SK-N-SH (cell line): ENCODE results near the gene STX11. TPM values are rescaled to one million over a fixed set of nuclear protein-coding genes. Genes with fewer than 3 reads are reported as not detected.

ENCODE experiments used
- CTCF ChIA-PET: fragments of 300-600, 350-600 bp; formaldehyde crosslinking; extraction: SDS; loops from one replicate; lab custom pipeline; 2021; lab: Yijun Ruan, JAX
- POLR2A ChIA-PET: fragments of 350-600 bp; sonication (Branson Sonifier 250); formaldehyde crosslinking; extraction: SDS; loops from one replicate; lab custom pipeline; 2020; ENCODE audit warnings: antibody characterized with exemption, inconsistent platforms; lab: Yijun Ruan, JAX
- DNase-seq: peaks from one replicate; pipeline ENCODE4 v3.0.0; 2012
- H2AFZ ChIP-seq: fragments of 200-600 bp; sonication (generic); 2 replicates; pipeline ENCODE4 v1.8.1; 2016; ENCODE audit warnings: antibody characterized with exemption, mild to moderate bottlenecking, low read depth
- H3F3A ChIP-seq: fragments of 200-600 bp; sonication (generic); replicated peaks from 2 replicates; pipeline ENCODE3; 2016; ENCODE audit warnings: antibody characterized with exemption, mild to moderate bottlenecking; ENCODE audit not compliant: insufficient read depth
- H3K27ac ChIP-seq, 2 experiments: fragments of 200-500 bp in 1 of 2; fragments of 200-600 bp in 1 of 2; sonication (Bioruptor generic) in 1 of 2; sonication (generic), shearing (Covaris generic) in 1 of 2; 2 replicates each; pipeline versions ENCODE4 v1.5.1 to v1.6.1; 2014 to 2016; ENCODE audit warnings: low read depth in 2 of 2, inconsistent platforms in 1 of 2, low read length in 1 of 2, mild to moderate bottlenecking in 1 of 2, mixed read lengths in 1 of 2
- H3K27me3 ChIP-seq: fragments of 200-600 bp; sonication (generic), shearing (Covaris generic); 2 replicates; pipeline ENCODE4 v1.6.1; 2016; ENCODE audit warnings: mixed run types; ENCODE audit not compliant: insufficient read depth
- H3K36me3 ChIP-seq, 2 experiments: fragments of 200-500 bp in 1 of 2; fragments of 200-600 bp in 1 of 2; sonication (Bioruptor generic) in 1 of 2; sonication (generic) in 1 of 2; replicated peaks in 1 of 2; 2 replicates each; pipeline versions ENCODE3 to v1.5.1; 2014 to 2016; ENCODE audit warnings: low read length in 1 of 2, mild to moderate bottlenecking in 1 of 2; ENCODE audit not compliant: insufficient read depth in 2 of 2, control insufficient read depth in 1 of 2
- H3K4me1 ChIP-seq, 2 experiments: fragments of 200-500 bp in 1 of 2; fragments of 200-600 bp in 1 of 2; sonication (Bioruptor generic) in 1 of 2; sonication (generic), shearing (Covaris generic) in 1 of 2; 2 replicates each; pipeline versions ENCODE4 v1.5.1 to v1.6.1; 2014 to 2016; ENCODE audit warnings: low read depth in 1 of 2, low read length in 1 of 2, mixed run types in 1 of 2; ENCODE audit not compliant: insufficient read depth in 2 of 2, control insufficient read depth in 1 of 2
- H3K4me2 ChIP-seq: fragments of 200-600 bp; sonication (generic), shearing (Covaris generic); 2 replicates; pipeline ENCODE4 v1.6.1; 2017; ENCODE audit warnings: mixed run types
- H3K4me3 ChIP-seq, 2 experiments: fragments of 200-500 bp in 1 of 2; fragments of 200-600 bp in 1 of 2; sonication (Bioruptor generic) in 1 of 2; sonication (generic), shearing (Covaris generic) in 1 of 2; 2 replicates each; pipeline versions ENCODE4 v1.5.1 to v1.8.1; 2014 to 2016; ENCODE audit warnings: low read depth in 2 of 2, inconsistent platforms in 1 of 2, low read length in 1 of 2, mild to moderate bottlenecking in 1 of 2, mixed read lengths in 1 of 2, moderate library complexity in 1 of 2
- H3K79me2 ChIP-seq: fragments of 200-600 bp; sonication (generic); 2 replicates; pipeline ENCODE4 v1.8.1; 2017; ENCODE audit warnings: mild to moderate bottlenecking; ENCODE audit not compliant: insufficient read depth
- H3K9ac ChIP-seq: fragments of 200-600 bp; sonication (generic); 2 replicates; pipeline ENCODE4 v1.6.1; 2017; ENCODE audit warnings: mixed run types
- H3K9me2 ChIP-seq: fragments of 200-600 bp; sonication (generic); 2 replicates; pipeline ENCODE4 v1.6.1; 2017; ENCODE audit warnings: mixed run types
- H3K9me3 ChIP-seq: fragments of 200-600 bp; sonication (generic); 2 replicates; pipeline ENCODE4 v1.6.1; 2017; ENCODE audit warnings: mixed run types, mild to moderate bottlenecking, moderate library complexity
- H4K20me1 ChIP-seq: fragments of 200-600 bp; sonication (generic); 2 replicates; pipeline ENCODE4 v1.6.1; 2017; ENCODE audit warnings: mild to moderate bottlenecking, mixed run types; ENCODE audit not compliant: insufficient read depth
- CHD2 ChIP-seq: fragments of 150-350 bp; IDR thresholded peaks from 2 replicates; pipeline ENCODE4 v1.6.1; 2018; ENCODE audit warnings: low read length; ENCODE audit not compliant: partially characterized antibody
- ELF1 ChIP-seq: IDR thresholded peaks from 2 replicates; pipeline ENCODE4 v1.4.0; 2012
- EP300 ChIP-seq, 2 experiments: IDR thresholded peaks; 2 replicates each; pipeline versions ENCODE4 v1.4.0 to v1.6.1; 2012; ENCODE audit warnings: borderline replicate concordance in 1 of 2, low read depth in 1 of 2, low read length in 1 of 2
- EZH2phosphoT487 ChIP-seq: fragments of 200-600 bp; sonication (generic); IDR thresholded peaks from 2 replicates; pipeline ENCODE4 v1.6.1; 2017; ENCODE audit warnings: low read depth, mixed run types, mild to moderate bottlenecking, antibody characterized with exemption, moderate library complexity, borderline replicate concordance
- FOXM1 ChIP-seq: IDR thresholded peaks from 2 replicates; pipeline ENCODE4 v1.4.0; 2012; ENCODE audit warnings: low read depth, mild to moderate bottlenecking
- GABPA ChIP-seq: IDR thresholded peaks from 2 replicates; pipeline ENCODE4 v1.4.0; 2012; ENCODE audit warnings: low read depth, mild to moderate bottlenecking
- GATA2 ChIP-seq: sonication (generic); formaldehyde crosslinking; IDR thresholded peaks from 2 replicates; pipeline ENCODE4 v1.5.0; 2020; ENCODE audit warnings: mild to moderate bottlenecking, missing genetic modification reagents
- JUND ChIP-seq: IDR thresholded peaks from 2 replicates; pipeline ENCODE4 v1.4.0; 2012
- MAX ChIP-seq: IDR thresholded peaks from 2 replicates; pipeline ENCODE4 v1.4.0; 2012; ENCODE audit warnings: low read depth
- MEF2A ChIP-seq: IDR thresholded peaks from 2 replicates; pipeline ENCODE4 v1.4.0; 2012; ENCODE audit warnings: low read depth, borderline replicate concordance
- MXI1 ChIP-seq: IDR thresholded peaks from 2 replicates; pipeline ENCODE4 v1.6.1; 2012; ENCODE audit warnings: mild to moderate bottlenecking, low read depth, low read length, improper control_type of control experiment
- NFIC ChIP-seq: IDR thresholded peaks from 2 replicates; pipeline ENCODE4 v1.4.0; 2012; ENCODE audit warnings: borderline replicate concordance
- NRF1 ChIP-seq: IDR thresholded peaks from 2 replicates; pipeline ENCODE4 v1.6.1; 2012; ENCODE audit warnings: low read depth, mild to moderate bottlenecking, low read length
- RCOR1 ChIP-seq: fragments of 150-350 bp; IDR thresholded peaks from 2 replicates; pipeline ENCODE4 v1.6.1; 2017; ENCODE audit warnings: antibody characterized with exemption, low read length
- RFX5 ChIP-seq: IDR thresholded peaks from 2 replicates; pipeline ENCODE4 v1.6.1; 2012; ENCODE audit warnings: mild to moderate bottlenecking, improper control_type of control experiment, low read length
- SMC3 ChIP-seq: IDR thresholded peaks from 2 replicates; pipeline ENCODE4 v1.6.1; 2012; ENCODE audit warnings: low read depth, low read length, improper control_type of control experiment
- TAF1 ChIP-seq: IDR thresholded peaks from 2 replicates; pipeline ENCODE4 v1.6.1; 2012; ENCODE audit warnings: low read depth, mild to moderate bottlenecking, low read length, moderate library complexity, borderline replicate concordance
- TCF12 ChIP-seq: IDR thresholded peaks from 2 replicates; pipeline ENCODE4 v1.4.0; 2012
- YY1 ChIP-seq: IDR thresholded peaks from 2 replicates; pipeline ENCODE4 v1.4.0; 2012; ENCODE audit warnings: low read depth, mild to moderate bottlenecking
- WGBS: methylation state at CpG from one replicate; pipeline ENCODE4 v1.1.6; 2017; ENCODE audit warnings: low lambda C conversion rate; 5-methylcytosine and 5-hydroxymethylcytosine counted together
- polyA plus RNA-seq, 3 experiments: library from polyadenylated mRNA; depleted of rRNA; stranded (reverse); fragments of >200 nt; gene quantifications; 2 replicates each; pipeline ENCODE4 v1.2.3, GENCODE V29; 2012
- TF ChIP-seq, protein P1 (sequence below): fragments of 200-600 bp; sonication (generic); IDR thresholded peaks from 2 replicates; pipeline ENCODE4 v1.6.1; 2017; ENCODE audit warnings: antibody characterized with exemption, mild to moderate bottlenecking, moderate library complexity
- TF ChIP-seq, protein P2 (sequence below): IDR thresholded peaks from 2 replicates; pipeline ENCODE4 v1.4.0; 2012; ENCODE audit warnings: low read depth, borderline replicate concordance

The STX11 gene
- polyA plus RNA-seq, 1 of the 3 experiments (the other 2 are of a cell fraction), result 0.15 TPM

DNA sequence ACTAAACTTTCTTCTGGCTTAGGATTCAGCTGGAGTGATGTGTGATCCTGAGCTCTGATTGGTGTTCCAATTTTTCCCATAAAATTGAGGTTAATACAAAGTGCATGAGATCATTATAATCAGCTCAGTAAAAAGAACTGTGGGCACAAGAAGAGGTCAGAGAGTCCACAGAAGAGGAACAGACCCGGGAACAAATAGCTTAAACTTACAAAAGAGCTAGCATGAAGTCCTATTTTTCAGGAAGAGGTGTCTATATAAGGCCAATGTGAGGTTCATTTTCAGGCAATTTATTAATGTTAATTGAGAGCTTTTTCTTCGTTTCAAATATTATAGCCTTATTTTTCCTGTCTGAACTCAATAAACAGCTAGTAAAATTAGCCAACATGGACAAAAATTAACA, 26.9 kb upstream of the STX11 start:
- POLR2A ChIA-PET, result no interaction called here
- no peaks in the 10 kb centered on the region for H3K36me3 ChIP-seq
- H3K27ac ChIP-seq, result no peak overlapping the region
- no peaks in the 10 kb centered on the region for H4K20me1 ChIP-seq
- no peaks in the 10 kb centered on the region for H3K9me2 ChIP-seq
- no peaks in the 10 kb centered on the region for H3K9me3 ChIP-seq
- no peak overlapping the region for H3K4me2 ChIP-seq
- no peak for TF ChIP-seq SMC3
- TF ChIP-seq NRF1, result no peak
- TF ChIP-seq MEF2A, result no peak
- no peak for TF ChIP-seq FOXM1
- no peak for TF ChIP-seq MXI1
- TF ChIP-seq EP300 (IDR thresholded peaks at IDR 0.05; ENCODE audit: borderline replicate concordance in 1 of 2, low read depth in 1 of 2, low read length in 1 of 2), result no peak
- TF ChIP-seq, protein P1, sequence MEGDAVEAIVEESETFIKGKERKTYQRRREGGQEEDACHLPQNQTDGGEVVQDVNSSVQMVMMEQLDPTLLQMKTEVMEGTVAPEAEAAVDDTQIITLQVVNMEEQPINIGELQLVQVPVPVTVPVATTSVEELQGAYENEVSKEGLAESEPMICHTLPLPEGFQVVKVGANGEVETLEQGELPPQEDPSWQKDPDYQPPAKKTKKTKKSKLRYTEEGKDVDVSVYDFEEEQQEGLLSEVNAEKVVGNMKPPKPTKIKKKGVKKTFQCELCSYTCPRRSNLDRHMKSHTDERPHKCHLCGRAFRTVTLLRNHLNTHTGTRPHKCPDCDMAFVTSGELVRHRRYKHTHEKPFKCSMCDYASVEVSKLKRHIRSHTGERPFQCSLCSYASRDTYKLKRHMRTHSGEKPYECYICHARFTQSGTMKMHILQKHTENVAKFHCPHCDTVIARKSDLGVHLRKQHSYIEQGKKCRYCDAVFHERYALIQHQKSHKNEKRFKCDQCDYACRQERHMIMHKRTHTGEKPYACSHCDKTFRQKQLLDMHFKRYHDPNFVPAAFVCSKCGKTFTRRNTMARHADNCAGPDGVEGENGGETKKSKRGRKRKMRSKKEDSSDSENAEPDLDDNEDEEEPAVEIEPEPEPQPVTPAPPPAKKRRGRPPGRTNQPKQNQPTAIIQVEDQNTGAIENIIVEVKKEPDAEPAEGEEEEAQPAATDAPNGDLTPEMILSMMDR, result no peak
- TF ChIP-seq NFIC, result no peak
- TF ChIP-seq JUND, result no peak
- TF ChIP-seq, all 33 proteins: peak for 0
- peaks cover 8% of the 10 kb centered on the region; the same call in 1 of the 2 replicates for H3K27me3 ChIP-seq
- no peak overlapping the region for H3K4me3 ChIP-seq
- CTCF ChIA-PET, result no interaction called here
- DNase-seq, result no peak
- no peaks in the 10 kb centered on the region for H3K4me1 ChIP-seq
- no peak overlapping the region for H2AFZ ChIP-seq
- H3K79me2 ChIP-seq, result no peaks in the 10 kb centered on the region
- H3F3A ChIP-seq, result no peaks in the 10 kb centered on the region
- H3K9ac ChIP-seq, result no peak overlapping the region
- 2% methylated on average over 2 of the region's 2 CpGs for WGBS

DNA sequence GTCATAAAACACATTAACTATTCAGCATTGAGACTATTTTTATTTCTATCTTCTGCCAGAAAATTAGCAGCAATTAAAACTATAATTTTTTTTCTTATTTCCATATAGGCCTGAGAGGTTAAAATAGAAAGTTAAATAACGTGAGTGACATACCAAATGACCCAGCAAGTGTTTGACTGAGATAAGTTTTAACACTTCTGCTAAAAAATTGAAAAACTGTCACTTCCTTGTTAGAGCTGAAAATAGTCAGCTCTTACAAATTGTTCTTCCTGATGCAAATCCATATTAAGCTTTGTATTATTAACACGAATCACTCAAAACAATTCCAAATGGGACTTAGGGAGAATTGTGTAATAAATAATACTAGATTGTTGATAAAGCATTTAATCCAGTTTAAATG, 26.5 kb upstream of the STX11 start:
- no peaks in the 10 kb centered on the region for H3K36me3 ChIP-seq
- ChIA-PET CTCF (no interaction called here), POLR2A (no interaction called here)
- no peak overlapping the region for H3K9ac ChIP-seq
- no peak overlapping the region for H3K4me2 ChIP-seq
- H3F3A ChIP-seq, result no peaks in the 10 kb centered on the region
- no peaks in the 10 kb centered on the region for H3K9me2 ChIP-seq
- no peaks in the 10 kb centered on the region for H4K20me1 ChIP-seq
- no peak overlapping the region for H3K27ac ChIP-seq
- H3K4me1 ChIP-seq, result no peaks in the 10 kb centered on the region
- TF ChIP-seq RFX5, result no peak
- no peak for TF ChIP-seq TCF12
- TF ChIP-seq, protein P2, sequence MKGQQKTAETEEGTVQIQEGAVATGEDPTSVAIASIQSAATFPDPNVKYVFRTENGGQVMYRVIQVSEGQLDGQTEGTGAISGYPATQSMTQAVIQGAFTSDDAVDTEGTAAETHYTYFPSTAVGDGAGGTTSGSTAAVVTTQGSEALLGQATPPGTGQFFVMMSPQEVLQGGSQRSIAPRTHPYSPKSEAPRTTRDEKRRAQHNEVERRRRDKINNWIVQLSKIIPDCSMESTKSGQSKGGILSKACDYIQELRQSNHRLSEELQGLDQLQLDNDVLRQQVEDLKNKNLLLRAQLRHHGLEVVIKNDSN, result no peak
- TF ChIP-seq EZH2phosphoT487, result no peak
- TF ChIP-seq MAX, result no peak
- TF ChIP-seq CHD2, result no peak
- TF ChIP-seq TAF1, result no peak
- TF ChIP-seq YY1, result no peak
- TF ChIP-seq RCOR1, result no peak
- TF ChIP-seq GABPA, result no peak
- TF ChIP-seq GATA2 (CRISPR knock-in tag), result no peak
- TF ChIP-seq ELF1, result no peak
- no peak overlapping the region for H3K4me3 ChIP-seq
- WGBS, result 8% methylated on average over 2 of the region's 2 CpGs
- no peaks in the 10 kb centered on the region for H3K79me2 ChIP-seq
- no peak for DNase-seq
- H3K9me3 ChIP-seq, result no peaks in the 10 kb centered on the region
- H3K27me3 ChIP-seq, result peaks cover 8% of the 10 kb centered on the region; the same call in 1 of the 2 replicates
- no peak overlapping the region for H2AFZ ChIP-seq
